ENCODE measurements around the gene ARFGAP3.

ARFGAP3 gene

GRCh38 chr22:42820045-42820763 is 36.9 kb downstream of the ARFGAP3 start:
- no peak for DNase-seq (ENCODE audit: low spot score)

- DNase-seq (ENCODE audit: low spot score), result no peak
Measured at GRCh38 chr22:42819412-42820044, 37.5 kb downstream of the ARFGAP3 start.

- DNase-seq (ENCODE audit: low spot score), result no peak
Measured at GRCh38 chr22:42817556-42817955, 39.5 kb downstream of the ARFGAP3 start.

- no peak for DNase-seq (ENCODE audit: low spot score)
Measured at GRCh38 chr22:42816336-42816735, 40.7 kb downstream of the ARFGAP3 start.

- no peak for DNase-seq (ENCODE audit: low spot score)
Measured at GRCh38 chr22:42814616-42815015, 42.5 kb downstream of the ARFGAP3 start.

- no peak for DNase-seq (ENCODE audit: low spot score)
Measured at GRCh38 chr22:42814215-42814614, 42.9 kb downstream of the ARFGAP3 start.

- DNase-seq (ENCODE audit: low spot score), result no peak
Measured at GRCh38 chr22:42813501-42813900, 43.6 kb downstream of the ARFGAP3 start.

- DNase-seq (ENCODE audit: low spot score), result no peak
Measured at GRCh38 chr22:42811459-42811858, 45.6 kb downstream of the ARFGAP3 start.

GRCh38 chr22:42808521-42808920 is 48.6 kb downstream of the ARFGAP3 start:
- no peak for DNase-seq (ENCODE audit: low spot score)

GRCh38 chr22:42807185-42807584 is 49.9 kb downstream of the ARFGAP3 start:
- no peak for DNase-seq (ENCODE audit: low spot score)

GRCh38 chr22:42805998-42806830 is 50.9 kb downstream of the ARFGAP3 start:
- DNase-seq (ENCODE audit: low spot score), result no peak

GRCh38 chr22:42805016-42805997 is 51.8 kb downstream of the ARFGAP3 start:
- DNase-seq (ENCODE audit: low spot score), result no peak

- no peak for DNase-seq (ENCODE audit: low spot score)
Measured at GRCh38 chr22:42803389-42803788, 53.7 kb downstream of the ARFGAP3 start.

GRCh38 chr22:42801252-42802080 is 55.6 kb downstream of the ARFGAP3 start:
- DNase-seq (ENCODE audit: low spot score), result no peak

- no peak for DNase-seq (ENCODE audit: low spot score)
Measured at GRCh38 chr22:42800451-42801251, 56.4 kb downstream of the ARFGAP3 start.

GRCh38 chr22:42799461-42800405 is 57.3 kb downstream of the ARFGAP3 start:
- no peak for DNase-seq (ENCODE audit: low spot score)

GRCh38 chr22:42799061-42799460 is 58.0 kb downstream of the ARFGAP3 start:
- no peak for DNase-seq (ENCODE audit: low spot score)

GRCh38 chr22:42797011-42797410 is 60.1 kb downstream of the ARFGAP3 start:
- no peak for DNase-seq (ENCODE audit: low spot score)

GRCh38 chr22:42796081-42796480 is 61.0 kb downstream of the ARFGAP3 start:
- DNase-seq (ENCODE audit: low spot score), result no peak

All from ecto neural progenitor cell (in vitro differentiated cells).